ENCODE data around the gene PABPN1.

DNA sequence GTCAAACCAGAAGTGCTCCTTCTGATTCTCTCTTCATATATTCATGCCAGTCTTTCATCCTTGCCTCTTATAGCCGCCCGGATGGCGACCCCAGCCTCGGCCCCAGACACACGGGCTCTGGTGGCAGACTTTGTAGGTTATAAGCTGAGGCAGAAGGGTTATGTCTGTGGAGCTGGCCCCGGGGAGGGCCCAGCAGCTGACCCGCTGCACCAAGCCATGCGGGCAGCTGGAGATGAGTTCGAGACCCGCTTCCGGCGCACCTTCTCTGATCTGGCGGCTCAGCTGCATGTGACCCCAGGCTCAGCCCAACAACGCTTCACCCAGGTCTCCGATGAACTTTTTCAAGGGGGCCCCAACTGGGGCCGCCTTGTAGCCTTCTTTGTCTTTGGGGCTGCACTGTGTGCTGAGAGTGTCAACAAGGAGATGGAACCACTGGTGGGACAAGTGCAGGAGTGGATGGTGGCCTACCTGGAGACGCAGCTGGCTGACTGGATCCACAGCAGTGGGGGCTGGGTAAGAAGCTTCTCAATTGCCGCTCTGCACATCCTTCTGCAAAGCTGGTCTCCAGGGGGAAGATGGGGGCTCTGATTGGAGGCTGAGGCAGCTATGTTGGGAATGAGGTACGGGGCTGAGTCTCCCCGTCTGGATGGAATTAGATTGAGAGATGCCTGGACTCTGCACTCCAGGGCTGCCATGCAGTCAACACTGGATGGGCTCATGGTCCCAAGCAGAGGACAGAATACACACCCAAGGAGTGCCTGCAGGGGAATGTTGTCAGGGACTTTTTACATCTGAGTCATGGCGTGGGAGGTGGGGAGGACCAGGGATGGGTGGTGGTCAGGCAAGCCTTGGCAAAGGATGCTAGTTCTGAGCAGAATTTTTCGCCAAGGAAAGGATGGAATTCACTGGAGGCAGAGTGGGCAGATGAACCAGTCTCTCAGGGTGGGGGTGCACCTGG lies 13.3 kb upstream of the PABPN1 start:
- TF ChIP-seq, protein P1, sequence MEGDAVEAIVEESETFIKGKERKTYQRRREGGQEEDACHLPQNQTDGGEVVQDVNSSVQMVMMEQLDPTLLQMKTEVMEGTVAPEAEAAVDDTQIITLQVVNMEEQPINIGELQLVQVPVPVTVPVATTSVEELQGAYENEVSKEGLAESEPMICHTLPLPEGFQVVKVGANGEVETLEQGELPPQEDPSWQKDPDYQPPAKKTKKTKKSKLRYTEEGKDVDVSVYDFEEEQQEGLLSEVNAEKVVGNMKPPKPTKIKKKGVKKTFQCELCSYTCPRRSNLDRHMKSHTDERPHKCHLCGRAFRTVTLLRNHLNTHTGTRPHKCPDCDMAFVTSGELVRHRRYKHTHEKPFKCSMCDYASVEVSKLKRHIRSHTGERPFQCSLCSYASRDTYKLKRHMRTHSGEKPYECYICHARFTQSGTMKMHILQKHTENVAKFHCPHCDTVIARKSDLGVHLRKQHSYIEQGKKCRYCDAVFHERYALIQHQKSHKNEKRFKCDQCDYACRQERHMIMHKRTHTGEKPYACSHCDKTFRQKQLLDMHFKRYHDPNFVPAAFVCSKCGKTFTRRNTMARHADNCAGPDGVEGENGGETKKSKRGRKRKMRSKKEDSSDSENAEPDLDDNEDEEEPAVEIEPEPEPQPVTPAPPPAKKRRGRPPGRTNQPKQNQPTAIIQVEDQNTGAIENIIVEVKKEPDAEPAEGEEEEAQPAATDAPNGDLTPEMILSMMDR (IDR thresholded peaks at IDR 0.05; ENCODE audit: borderline replicate concordance, extremely low read depth, low read length, poor library complexity, severe bottlenecking): no peak
- no peak for TF ChIP-seq EZH2 (IDR thresholded peaks at IDR 0.05; ENCODE audit: borderline replicate concordance, low read depth, low read length, severe bottlenecking)
